Measurements from ENCODE around the gene COL28A1. TPM values are rescaled to one million over a fixed set of nuclear protein-coding genes. Genes with fewer than 3 reads are reported as not detected.

Gene COL28A1
- total RNA-seq, 4 donors from 2014 or later, result 1.6 to 10.5 (median 3.2) TPM

DNA sequence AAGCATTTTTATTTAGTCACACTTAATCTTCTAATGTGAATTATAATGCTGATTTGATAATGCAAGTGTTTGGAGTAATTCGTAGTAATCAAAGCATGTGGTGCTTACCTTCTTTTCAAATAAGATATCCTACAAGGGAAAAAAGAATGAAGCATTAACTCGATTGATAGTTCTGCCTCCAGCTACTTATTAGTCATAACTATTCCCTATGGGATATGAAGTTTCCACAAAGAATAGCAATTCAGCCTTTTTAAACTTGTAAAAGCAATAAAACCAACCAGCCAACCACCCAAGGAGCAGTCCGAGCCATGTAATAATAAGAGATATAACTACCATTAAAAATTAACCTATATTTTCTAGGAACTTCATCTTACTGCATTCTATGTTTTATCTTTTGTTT, 11.6 kb downstream of the COL28A1 start:
- intact Hi-C loops (cut with DNase I; ENCODE audit: low total_unique reads), result no loop called here
- 54 to 55% methylated on average over 3 of the region's 3 CpGs for WGBS, 2 donors
- TF ChIP-seq, protein P1, sequence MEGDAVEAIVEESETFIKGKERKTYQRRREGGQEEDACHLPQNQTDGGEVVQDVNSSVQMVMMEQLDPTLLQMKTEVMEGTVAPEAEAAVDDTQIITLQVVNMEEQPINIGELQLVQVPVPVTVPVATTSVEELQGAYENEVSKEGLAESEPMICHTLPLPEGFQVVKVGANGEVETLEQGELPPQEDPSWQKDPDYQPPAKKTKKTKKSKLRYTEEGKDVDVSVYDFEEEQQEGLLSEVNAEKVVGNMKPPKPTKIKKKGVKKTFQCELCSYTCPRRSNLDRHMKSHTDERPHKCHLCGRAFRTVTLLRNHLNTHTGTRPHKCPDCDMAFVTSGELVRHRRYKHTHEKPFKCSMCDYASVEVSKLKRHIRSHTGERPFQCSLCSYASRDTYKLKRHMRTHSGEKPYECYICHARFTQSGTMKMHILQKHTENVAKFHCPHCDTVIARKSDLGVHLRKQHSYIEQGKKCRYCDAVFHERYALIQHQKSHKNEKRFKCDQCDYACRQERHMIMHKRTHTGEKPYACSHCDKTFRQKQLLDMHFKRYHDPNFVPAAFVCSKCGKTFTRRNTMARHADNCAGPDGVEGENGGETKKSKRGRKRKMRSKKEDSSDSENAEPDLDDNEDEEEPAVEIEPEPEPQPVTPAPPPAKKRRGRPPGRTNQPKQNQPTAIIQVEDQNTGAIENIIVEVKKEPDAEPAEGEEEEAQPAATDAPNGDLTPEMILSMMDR (IDR thresholded peaks at IDR 0.05), result no peak
- no peak for TF ChIP-seq POLR2A (IDR thresholded peaks at IDR 0.05)
- no peak for DNase-seq (ENCODE audit: low spot score in 2 of 2)
- H3K4me3 ChIP-seq (ENCODE audit: low read depth, poor library complexity, severe bottlenecking), result no peak overlapping the region

DNA sequence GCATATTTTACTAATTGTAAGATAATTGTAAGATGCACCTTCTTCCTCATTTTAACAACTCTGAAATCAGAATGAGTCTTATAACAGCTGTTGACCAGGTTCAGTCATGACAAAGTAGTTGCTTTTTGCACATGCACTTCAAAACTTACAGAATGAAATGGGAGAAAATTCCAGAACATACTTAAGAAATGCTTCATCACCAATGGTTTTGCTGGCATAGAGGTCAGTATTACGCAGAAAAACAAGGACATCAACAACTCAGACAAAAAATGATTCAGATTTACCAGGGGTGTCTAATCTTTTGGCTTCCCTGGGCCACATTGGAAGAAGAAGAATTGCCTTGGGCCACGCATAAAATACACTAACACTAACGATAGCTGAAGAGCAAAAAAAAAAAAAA, 13.3 kb downstream of the COL28A1 start:
- no peak overlapping the region for H3K4me3 ChIP-seq (ENCODE audit: low read depth, poor library complexity, severe bottlenecking)
- TF ChIP-seq POLR2A (IDR thresholded peaks at IDR 0.05), result no peak
- TF ChIP-seq, protein P1 (IDR thresholded peaks at IDR 0.05), result no peak
- no peak for DNase-seq (ENCODE audit: low spot score in 2 of 2)
- WGBS, 2 donors, result 82 to 88% methylated on average over 3 of the region's 3 CpGs
- intact Hi-C loops (cut with DNase I; ENCODE audit: low total_unique reads), result no loop called here

DNA sequence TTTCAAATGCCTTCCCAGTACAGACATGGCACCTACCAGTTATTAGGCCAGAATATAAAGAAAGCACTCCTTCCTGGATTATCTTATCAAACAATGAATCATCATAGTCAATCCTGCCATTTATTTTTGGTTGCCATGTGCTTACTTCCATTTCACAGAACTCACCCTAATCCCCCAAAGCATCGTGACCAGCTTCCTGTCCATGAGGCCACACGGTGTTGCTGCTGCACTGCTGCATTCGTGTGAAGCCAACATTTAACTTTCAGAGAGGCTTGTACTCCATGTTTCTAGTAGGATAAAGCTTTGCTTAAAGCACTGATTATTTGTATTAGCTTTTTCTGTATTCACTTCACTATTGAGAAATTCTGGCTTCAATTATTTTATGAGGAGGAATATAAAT, 14.4 kb downstream of the COL28A1 start:
- no peak for TF ChIP-seq POLR2A (IDR thresholded peaks at IDR 0.05)
- TF ChIP-seq, protein P1 (IDR thresholded peaks at IDR 0.05), result no peak
- no peak overlapping the region for H3K4me3 ChIP-seq (ENCODE audit: low read depth, poor library complexity, severe bottlenecking)
- intact Hi-C loops (cut with DNase I; ENCODE audit: low total_unique reads), result no loop called here
- WGBS, 2 donors, result 66 to 80% methylated on average over 3 of the region's 3 CpGs
- DNase-seq (ENCODE audit: low spot score in 2 of 2), result no peak

DNA sequence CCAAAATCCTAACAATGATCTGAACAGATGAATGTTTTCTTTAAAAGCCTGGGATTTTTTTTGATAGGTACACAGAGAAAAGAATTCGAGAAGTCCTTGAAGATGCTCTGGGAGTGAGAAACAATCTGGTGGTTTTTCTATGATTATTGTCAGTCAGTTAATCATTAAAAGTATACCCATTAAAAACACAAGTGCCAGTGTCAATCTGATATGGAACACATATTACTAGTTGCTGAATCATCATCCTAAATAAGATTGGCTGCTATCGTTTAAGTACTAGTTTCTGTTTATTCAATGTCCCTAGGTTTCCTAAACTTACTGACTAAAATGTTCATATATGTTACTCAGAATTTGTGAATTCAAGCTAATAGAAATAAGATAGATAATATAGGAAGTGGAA, 16.1 kb downstream of the COL28A1 start:
- intact Hi-C loops (cut with DNase I; ENCODE audit: low total_unique reads), result no loop called here
- 75 to 82% methylated on average over 2 of the region's 2 CpGs for WGBS, 2 donors
- DNase-seq (ENCODE audit: low spot score in 2 of 2), result no peak
- no peak overlapping the region for H3K4me3 ChIP-seq (ENCODE audit: low read depth, poor library complexity, severe bottlenecking)
- TF ChIP-seq, protein P1 (IDR thresholded peaks at IDR 0.05), result no peak
- no peak for TF ChIP-seq POLR2A (IDR thresholded peaks at IDR 0.05)

DNA sequence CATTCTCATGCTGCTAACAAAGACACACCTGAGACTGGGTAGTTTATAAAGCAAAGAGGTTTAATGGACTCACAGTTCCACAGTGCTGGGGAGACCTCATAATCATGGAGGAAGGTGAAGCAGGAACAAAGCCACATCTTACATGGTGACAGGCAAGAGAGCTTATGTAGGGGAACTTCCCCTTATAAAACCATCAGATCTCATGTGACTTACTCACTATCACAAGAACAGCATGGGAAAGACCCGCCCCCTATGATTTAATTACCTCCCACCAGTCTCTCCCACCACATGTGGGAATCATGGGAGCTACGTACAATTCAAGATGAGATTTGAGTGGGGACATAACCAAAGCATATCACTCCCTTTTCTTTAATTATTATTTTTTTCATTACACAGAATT, 16.6 kb downstream of the COL28A1 start:
- H3K4me3 ChIP-seq (ENCODE audit: low read depth, poor library complexity, severe bottlenecking), result no peak overlapping the region
- WGBS, 2 donors, result 89 to 94% methylated on average over 2 of the region's 2 CpGs
- no peak for DNase-seq (ENCODE audit: low spot score in 2 of 2)
- intact Hi-C loops (cut with DNase I; ENCODE audit: low total_unique reads), result no loop called here
- no peak for TF ChIP-seq POLR2A (IDR thresholded peaks at IDR 0.05)
- TF ChIP-seq, protein P1 (IDR thresholded peaks at IDR 0.05), result no peak

DNA sequence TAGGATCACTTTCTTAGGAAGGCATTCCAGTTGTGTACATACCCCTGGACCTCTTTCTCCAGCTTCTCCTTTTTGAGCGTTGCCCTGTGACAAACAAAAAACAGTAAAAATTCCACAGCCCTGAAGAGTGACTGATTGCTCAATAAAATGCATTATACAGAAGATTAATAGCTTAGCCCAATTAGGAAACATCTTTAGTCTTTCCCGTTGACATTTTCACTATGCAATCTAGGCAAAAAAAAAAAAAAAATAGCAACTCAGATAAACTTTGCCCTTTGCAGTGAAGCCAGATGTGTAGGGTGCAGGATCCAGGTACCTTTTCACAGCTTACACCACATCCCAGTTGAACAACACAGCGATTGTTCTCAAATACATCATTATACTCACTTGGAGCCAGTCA, 17.9 kb downstream of the COL28A1 start:
- no peak overlapping the region for H3K4me3 ChIP-seq (ENCODE audit: low read depth, poor library complexity, severe bottlenecking)
- TF ChIP-seq, protein P1 (IDR thresholded peaks at IDR 0.05), result no peak
- no peak for TF ChIP-seq POLR2A (IDR thresholded peaks at IDR 0.05)
- no peak for DNase-seq (ENCODE audit: low spot score in 2 of 2)
- 34 to 38% methylated on average over 3 of the region's 3 CpGs for WGBS, 2 donors
- intact Hi-C loops (cut with DNase I; ENCODE audit: low total_unique reads), result no loop called here

Data from lower leg skin (tissue), 4 donors.